GM19467 (cell line): Measurements from ENCODE around the gene TTC33.
"Not testable (repeated sequence)": the region's sequence is repeated elsewhere in the genome, so short reads cannot be mapped to it uniquely, and the experiment has no call there.

Source experiments
- ATAC-seq: cut with Tn5 transposase; IDR thresholded peaks from one replicate; pipeline ENCODE4 v1.9.1; 2021; ENCODE audit warnings: mild to moderate bottlenecking, moderate library complexity; ENCODE audit not compliant: unreplicated experiment

TTC33 gene

DNA sequence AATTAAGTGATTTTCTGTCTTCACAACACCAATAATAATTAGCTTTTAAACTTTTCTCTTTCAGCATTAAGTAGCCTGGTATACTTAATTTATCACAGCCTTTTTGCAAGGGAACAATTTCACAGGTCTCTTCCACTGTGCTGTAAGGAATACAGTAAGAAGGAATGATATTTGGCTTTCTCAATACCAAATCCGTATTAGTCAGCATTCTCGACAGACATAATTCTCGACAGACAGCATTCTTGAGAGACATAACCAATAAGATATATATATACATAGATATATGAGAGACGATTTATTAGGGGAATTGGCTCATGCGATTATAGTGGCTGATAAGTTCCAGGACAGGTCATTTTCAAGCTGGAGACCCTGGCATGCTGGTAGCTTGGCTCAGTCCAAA lies 24.4 kb upstream of the TTC33 start:
- no peak for ATAC-seq

DNA sequence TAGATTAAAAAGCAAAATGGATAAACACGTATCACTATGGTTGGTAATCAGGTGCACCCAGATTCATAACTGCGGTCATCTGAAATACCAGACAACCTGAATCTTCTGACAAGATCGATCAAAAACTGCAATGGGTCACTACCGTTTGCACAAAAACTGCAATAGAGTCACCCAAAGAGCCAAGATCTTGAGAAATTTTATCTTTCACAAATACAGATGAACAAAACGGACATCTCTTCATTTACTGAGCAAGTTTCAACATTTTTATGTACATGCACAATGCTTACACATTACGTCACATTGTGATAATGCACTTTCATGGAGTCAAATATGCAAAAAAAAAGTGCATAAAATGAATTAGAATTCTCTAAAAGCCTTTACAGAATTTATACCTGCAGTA lies 23.8 kb upstream of the TTC33 start:
- no peak for ATAC-seq

DNA sequence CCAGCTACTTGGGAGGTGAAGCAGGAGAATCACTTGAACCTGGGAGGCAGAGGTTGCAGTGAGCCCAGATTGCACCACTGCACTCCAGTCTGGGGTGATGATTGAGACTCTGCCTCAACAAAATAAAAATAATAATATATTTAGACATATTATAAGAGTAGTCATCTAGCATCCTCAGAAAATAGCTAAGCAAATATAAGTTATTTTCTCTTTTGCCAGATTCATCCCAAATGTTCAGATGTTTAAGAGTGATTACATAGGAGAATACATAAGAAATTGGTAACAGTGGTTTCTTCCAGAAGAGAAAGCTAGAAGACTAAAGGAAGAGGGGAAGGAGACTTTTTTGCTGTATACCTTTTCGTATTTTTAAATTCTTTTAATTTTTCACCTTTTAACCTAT lies 22.4 kb upstream of the TTC33 start:
- no peak for ATAC-seq

DNA sequence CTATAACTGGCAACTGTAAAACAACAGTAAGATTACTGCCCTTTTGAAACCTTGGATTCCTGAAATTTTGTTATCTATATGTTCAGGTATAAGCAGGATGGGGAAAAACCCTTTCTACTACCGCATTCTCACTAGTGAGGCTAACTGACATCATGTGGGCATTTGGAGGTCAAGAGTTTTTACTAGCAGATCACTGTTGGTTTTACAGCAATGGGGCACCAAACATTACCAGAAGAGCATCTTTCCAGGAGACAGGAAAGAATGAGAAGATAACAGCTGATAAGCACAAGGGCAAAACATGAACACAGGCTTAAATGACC lies 20.9 kb upstream of the TTC33 start:
- ATAC-seq = no peak

DNA sequence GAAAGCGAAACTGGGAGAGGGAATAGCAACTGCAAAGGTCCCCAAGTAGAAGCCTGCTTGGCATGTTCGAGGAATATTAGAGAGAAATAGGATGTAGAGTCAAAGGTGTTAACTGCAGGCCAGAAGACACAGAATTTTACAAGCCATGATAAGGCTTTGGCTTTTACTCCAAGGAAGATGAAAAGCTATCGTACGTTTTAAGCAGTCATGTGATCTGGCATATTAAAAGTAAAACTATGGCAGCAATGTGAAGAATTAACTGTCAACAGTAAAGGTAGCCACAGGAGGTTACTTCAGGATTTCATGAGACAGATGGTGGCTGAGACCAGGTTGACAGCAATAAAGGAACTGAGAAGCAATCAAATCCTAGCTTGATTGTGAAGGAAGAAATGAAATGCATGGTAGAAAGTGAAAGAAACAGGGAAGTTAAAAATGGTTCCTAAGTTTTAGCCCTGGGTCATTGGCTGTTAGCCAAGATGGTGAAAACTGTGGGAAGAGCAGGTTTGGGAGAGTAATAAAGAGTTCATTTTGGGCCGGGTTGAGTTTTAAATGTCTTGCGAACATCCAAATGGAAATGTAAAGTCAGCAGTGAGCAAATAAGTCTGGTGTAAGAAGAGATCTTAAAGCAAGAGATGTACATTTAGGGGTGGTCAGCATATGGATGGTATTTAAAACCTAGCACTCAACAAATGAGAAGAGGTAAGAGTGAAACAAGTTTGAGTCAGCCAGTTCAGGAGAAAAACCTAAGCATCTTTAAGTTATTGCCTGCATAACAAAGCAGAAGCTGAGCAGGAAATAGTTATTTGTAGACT lies 20.3 kb upstream of the TTC33 start:
- ATAC-seq = no peak

DNA sequence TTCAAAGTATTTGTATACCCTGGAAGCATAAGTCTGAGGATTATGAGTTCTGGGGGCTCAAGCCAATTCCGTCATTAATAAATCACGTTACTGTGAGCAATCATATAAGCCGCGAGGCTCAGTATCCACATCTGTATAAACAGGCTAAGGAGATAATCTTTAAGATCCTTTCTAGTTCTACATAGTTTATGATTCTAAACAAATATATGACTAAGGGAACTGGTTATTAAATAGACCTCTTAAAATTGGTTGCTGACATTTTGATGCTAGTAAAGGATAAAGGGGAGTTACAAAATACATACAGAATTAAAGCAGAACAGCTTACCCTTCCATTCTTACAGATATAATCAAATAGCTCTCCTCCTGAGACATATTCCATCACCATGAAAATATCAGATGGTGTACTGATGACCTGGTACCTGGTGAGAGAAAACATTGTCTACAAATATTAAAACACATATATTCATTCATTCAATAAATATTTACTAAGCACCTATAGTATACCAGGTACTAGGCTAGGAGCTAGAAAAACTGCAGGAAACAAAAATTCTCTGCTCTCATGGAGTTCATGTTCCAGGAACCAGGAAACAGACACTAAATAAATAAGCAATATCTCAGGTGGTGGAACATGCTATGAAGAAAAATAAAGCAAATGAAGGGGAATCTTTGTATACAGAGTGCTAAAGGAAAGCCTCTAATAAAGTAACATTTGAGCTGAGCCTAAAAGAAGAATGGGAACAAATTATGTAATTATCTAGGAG lies 19.5 kb upstream of the TTC33 start:
- no peak for ATAC-seq

DNA sequence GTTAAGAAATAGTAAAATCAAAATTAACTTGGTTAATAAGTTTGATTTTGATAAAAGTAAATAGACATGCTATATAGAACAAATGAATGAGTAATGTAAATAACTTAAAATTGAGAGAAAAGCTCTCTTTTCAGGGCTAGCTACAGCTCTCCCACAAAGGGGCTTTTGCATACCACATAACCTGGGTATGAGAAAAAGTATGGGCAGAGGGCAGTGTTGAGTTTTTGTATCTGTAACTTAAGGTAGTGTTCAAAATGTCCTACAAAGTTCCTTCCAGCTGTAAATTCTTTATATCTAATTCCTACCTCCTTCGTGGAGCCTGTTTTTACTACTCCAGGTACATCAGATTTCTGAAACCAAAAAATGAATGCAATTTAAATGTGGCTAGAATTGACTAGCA lies 18.9 kb upstream of the TTC33 start:
- no peak for ATAC-seq

DNA sequence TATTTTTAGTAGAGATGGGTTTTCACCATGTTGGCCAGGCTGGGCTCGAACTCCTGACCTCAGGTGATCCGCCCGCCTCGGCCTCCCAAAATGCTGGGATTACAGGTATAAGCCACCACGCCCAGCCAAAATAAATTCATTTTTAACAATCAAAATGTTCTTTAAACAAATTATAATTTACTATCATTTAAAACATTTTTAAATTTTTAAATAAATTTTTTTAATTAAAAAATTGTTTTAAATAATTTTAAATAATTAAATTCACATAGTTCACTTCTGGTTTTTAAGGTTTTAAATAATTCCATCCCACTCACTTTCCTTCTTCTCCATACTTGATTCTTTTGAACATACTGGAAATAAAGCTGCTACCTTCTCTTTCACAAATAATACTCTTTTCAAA lies 15.0 kb upstream of the TTC33 start:
- no peak for ATAC-seq

DNA sequence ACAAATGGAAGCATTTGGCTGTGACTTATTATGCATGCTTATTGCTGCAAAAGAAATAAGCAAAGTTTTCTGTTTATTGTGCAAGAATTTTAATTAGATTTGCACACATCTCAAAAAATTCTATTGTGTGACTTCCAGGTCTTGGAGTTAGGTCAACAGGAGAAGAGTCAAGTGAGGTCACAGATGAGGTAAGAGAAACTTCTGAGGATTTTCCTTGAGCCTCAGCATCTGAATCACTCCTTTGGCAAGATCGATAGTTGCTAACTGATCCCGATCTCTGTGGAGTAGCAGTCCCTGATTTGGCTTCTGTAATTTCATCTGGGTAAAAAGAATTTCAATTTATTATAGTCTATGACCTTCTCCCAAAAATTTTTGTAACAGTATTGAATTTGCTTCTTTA lies 6.9 kb upstream of the TTC33 start:
- ATAC-seq = no peak

DNA sequence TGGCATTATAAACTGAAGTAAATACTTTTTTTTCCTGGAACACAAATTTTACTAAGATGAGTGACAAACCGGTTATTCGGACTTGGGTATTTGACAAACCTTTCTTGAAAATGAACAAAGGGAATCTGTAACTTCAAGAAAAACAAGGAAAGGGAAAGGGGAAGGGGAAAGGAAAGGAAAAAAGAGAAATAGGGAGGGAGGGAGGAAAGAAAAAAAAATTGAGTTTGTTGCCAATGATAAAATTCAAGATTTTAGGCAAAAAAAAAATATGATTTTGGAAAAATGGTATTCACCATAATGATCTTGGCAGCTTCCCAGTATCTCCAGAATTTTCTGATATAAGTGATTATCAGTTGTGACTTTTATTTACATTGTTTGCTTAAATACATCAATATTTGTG lies 1.6 kb upstream of the TTC33 start:
- no peak for ATAC-seq

DNA sequence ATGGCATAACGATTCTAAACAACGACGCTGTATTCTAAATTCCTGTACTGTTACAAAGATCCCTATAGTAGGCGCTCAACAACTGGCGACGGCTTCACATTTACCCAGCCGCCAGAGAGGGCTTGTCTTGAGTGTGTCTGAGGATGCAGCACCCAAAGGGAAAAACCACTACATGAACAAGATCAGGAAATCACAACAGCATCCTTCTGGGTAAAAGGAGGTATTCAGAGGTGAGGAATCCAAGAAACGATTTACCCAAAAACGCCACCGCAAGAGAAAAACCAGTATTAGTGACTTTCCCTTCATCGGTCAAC lies 711 bp downstream of the TTC33 start:
- ATAC-seq = peak; percentile 70

DNA sequence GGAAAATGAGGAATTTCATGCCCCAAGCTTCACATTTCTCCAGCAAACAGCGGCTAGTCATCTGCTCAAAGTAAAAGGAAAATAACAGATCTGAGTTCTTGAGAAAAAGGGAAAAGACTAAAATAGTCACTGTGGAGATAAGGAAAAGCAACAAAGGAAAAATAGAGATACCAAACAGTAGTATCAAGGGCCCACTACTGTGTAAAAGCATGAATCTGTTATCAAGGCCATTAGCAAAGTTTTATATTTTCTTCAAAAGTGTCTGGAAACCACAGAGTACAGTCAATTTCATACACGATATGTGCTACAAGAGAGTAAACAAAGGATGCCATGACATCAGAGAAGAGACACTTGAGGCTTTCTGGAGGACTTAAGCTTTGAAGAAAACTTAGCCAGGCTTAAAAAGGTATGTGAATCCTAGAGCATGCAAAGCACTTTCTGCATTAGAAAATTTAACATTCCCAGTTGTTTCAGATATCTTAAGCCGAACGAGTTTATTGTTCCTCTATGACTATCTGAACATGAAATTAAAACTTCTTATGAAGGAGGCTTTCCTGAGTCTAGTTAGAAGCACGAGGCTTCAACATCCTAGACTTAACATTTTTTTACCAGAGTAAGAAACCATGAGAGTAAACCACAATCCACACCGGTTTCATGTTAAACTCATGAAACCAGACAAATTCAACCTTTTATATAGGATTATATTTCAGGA lies 1.2 kb downstream of the TTC33 start:
- ATAC-seq = peak; percentile 12

DNA sequence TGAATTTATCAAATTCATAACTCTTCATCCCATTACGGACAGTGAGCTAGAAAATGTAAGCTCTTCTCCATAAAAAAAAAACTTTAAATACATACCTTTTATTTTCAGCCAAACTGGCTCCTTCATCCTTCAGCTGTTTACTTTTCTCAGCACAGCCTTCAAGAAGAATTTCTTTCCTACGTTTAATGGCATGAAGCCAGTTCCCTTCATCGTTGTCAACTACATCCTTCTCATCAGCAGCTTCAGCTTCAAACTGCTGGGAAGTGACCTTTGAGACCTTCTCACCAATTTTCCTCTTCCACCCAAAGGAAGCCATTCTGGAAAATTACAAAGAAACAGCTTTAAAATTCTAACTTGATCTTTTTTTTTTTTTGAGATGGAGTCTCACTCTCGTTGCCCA lies 9.1 kb downstream of the TTC33 start:
- no peak for ATAC-seq

DNA sequence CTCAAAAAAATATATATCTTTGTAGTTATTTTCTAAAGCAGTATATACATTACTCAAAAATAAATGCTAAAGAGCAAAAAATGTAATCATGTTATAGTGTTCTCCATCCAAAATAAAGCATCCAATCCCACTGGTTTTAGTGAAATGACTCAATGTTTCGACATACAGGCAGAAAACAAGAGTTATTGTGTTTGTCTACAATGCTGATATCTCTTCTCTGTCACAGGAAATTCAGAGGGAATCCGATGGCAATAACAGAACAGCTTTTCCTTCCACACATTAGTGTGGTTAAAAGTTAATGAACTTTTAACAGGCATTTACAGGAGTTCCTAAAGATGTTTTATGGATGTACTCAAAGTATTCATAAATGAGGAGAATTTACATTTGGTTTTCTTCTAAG lies 12.0 kb downstream of the TTC33 start:
- no peak for ATAC-seq

DNA sequence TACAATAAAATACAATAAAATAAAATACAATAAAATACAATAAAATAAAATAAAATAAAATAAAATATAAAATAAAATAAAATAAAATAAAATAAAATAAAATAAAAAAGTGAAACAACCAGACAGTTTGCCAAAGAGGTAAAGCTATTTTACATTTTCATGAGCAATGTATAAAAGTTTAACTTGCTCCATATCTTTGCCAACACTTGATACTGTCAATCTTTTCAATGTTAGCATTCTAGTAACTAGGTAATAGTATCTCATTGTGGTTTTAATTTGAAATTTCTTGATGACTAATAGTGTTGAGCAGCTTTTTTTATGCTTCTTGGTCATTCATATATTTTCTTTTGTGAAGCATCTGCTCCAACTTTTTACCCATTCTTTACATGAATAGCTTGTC lies 17.3 kb downstream of the TTC33 start:
- ATAC-seq = no peak

DNA sequence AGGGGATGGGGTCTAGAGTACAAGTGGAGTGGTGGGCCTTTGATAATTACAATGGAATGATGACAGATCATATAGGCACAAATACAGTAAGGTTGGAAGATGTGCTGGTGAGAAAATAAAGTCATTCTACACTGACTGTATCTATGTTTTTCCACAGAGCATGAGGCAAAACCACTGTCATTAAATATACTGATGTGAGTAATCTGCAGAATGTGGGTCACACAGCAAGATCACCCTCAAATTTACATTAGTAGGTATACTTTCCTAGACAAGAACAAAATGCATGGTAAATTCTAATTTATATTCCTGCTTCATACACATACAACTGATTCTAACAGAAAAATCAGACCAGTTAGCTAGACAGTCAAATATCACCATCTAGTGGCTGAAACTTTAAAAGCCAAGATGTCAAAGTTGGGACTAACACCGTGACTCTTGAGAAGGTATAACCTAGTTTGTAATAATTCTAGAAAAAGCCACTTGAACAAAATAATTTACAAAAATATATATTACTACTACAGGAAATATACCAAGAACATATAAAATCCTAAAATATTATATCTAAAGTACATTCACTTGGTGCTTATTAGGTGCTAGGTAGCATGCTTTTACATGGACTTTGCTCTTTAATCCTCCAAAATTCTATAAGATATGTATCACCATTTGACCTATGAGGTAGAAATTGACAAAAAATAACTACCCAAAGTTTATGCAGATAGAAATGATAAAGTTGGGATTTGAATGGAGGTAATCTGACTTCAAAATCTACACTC lies 19.5 kb downstream of the TTC33 start:
- peak; percentile 67 for ATAC-seq

DNA sequence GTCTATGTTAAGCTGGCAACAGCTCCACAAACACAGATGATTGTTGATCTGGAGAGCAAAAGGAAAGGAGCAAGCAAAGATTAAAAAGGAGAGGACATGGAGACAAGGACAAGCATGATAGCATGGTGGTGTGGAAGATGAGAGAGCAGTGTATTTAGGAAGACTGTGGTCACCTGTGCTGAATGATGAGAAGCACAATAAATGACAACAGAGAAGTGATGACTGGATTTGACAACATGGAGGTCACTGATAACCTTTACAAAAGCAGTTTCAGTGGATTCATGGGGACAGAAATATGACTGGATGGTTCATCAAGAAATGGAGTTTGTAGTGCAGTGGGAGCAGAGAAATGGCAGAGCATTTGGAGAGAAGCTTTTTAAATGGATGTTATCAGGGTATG lies 20.2 kb downstream of the TTC33 start:
- no peak for ATAC-seq

DNA sequence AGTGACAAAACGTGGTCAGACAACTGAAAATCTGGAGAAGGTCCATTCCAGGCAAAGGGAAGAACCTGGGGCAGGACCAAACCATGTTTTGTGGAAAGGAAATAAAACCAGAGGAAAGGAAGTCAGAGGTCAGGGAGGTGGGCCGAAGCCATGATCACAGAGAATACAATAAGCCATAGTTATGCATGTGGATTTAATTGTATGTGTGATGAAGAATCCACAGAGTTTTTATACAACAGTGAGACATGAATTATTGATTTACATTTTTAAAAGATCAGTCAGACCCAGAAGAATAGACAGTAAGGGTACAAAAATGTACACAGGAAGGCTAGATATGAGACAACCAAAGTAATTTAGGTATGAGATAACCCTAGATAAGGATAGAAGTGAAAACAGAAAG lies 20.8 kb downstream of the TTC33 start:
- no peak for ATAC-seq

DNA sequence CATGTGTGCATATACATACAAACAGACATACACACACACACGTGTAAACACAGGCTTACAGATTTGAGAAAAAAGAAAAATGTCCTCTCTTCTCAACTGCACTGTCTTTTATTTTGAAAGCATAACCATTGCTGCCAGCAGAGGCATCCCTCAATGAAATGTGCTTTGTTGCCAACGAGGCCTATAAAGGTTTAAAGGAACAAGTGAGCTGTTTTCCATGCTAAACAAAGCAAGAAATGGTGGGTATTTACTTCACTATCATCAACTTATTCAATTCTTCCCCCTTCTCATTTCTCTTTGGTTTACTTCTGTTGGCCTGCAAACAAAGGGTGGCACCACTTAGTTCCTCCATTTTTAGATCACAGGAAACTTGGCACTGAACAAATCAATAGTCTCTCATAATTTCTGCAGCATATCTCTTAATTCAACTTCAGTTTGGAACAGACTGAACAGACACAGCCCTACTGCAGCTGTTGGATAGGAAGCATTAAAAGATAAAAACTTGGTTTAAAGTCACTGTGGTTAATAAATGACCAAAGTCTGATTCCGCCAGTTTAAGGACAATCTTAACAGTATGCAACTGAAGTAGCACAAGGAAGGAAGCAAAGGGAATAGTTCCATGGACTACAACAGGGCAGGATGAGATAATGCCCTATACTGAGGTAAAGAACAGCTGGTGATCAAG lies 21.7 kb downstream of the TTC33 start:
- ATAC-seq = no peak

DNA sequence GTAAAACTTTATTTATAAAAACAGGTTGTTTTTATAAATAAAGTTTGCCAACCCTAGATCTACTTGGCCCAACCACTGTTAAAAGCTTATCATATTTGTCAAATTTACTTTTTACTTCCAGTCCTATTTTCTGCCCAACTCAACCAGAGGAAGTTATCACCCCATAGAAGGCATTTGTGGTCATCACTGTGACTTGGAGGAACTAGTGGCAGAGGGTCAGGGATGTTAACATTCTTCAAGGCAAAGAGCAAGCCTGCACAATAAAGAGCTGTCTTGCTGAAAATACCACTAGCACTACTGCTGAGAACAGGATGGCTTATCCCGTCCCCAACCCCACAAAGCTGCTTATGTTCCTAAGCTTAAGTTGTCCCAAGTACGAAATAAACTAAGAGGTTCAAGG lies 22.3 kb downstream of the TTC33 start:
- ATAC-seq = no peak

DNA sequence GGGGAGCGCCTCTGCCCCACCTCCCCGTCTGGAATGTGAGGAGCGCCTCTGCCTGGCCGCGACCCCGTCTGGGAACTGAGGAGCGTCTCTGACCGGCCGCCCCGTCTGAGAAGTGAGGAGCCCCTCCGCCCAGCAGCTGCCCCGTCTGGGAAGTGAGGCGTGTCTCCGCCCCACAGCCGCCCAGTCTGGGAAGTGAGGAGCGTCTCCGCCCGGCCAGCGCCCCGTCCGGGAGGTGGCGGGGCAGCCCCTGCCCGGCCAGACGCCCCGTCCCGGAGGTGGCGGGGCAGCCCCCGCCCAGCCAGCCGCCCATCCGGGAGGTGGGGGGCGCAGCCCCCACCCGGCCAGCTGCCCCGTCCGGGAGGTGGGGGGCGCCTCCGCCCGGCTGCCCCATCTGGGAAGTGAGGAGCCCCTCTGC lies 33.3 kb downstream of the TTC33 start:
- not testable (repeated sequence) for ATAC-seq
